ENCODE results near the gene NIP7. TPM values are rescaled to one million over a fixed set of nuclear protein-coding genes. Genes with fewer than 3 reads are reported as not detected.

Gene NIP7
- total RNA-seq, 1 experiment from 2014 or later: 35.3 TPM

GRCh38 chr16:69307856-69308255 lies 31.7 kb upstream of the NIP7 start:
- ChIA-PET POLR2A (no interaction called here), CTCF (no interaction called here)
- H3K4me1 ChIP-seq (ENCODE audit: control insufficient read depth, insufficient read depth, low read length): no peaks in the 10 kb centered on the region
- no TSS peak for BruUV-seq (replicated peaks)
- H3K27me3 ChIP-seq (ENCODE audit: control insufficient read depth, insufficient read depth, low read length): no peaks in the 10 kb centered on the region
- intact Hi-C loops (cut with micrococcal nuclease; ENCODE audit: unreplicated experiment): no loop called here
- H3K36me3 ChIP-seq (ENCODE audit: control insufficient read depth, insufficient read depth, low read length): peaks cover 4% of the 10 kb centered on the region
- in situ Hi-C loops (cut with HindIII; ENCODE audit: low pct_unique_long_range_greater_than_20kb, low sequenced_read_pairs): no loop called here
- H3K4me3 ChIP-seq (ENCODE audit: low read depth in 2 of 2, low read length in 2 of 2): no peak overlapping the region
- TF ChIP-seq SIN3A (IDR thresholded peaks at IDR 0.05; ENCODE audit: borderline replicate concordance, insufficient read depth, low read depth, low read length) (no peak), CTCF (IDR thresholded peaks at IDR 0.05) (no peak), POLR2AphosphoS5 (IDR thresholded peaks at IDR 0.05; ENCODE audit: low read depth, low read length) (no peak), REST (IDR thresholded peaks at IDR 0.05; ENCODE audit: insufficient read depth in 1 of 2, low read depth in 2 of 2, low read length in 1 of 2) (no peak), TCF7L2 (IDR thresholded peaks at IDR 0.05; ENCODE audit: low read depth, low read length) (no peak)
- no peak overlapping the region for H3K27ac ChIP-seq (ENCODE audit: low read length)
- no peak for DNase-seq (ENCODE audit: low read depth, low spot score)
- no peak for ATAC-seq
- no peaks in the 10 kb centered on the region for H3K9me3 ChIP-seq (ENCODE audit: control insufficient read depth, insufficient read depth, low read depth, low read length)

GRCh38 chr16:69309316-69309715 lies 30.3 kb upstream of the NIP7 start:
- CTCF ChIA-PET: no interaction called here
- BruUV-seq (replicated peaks): no TSS peak
- no peak for TF ChIP-seq TCF7L2 (IDR thresholded peaks at IDR 0.05; ENCODE audit: low read depth, low read length)
- no peak for TF ChIP-seq CTCF (IDR thresholded peaks at IDR 0.05)
- TF ChIP-seq REST (IDR thresholded peaks at IDR 0.05; ENCODE audit: insufficient read depth in 1 of 2, low read depth in 2 of 2, low read length in 1 of 2): no peak
- TF ChIP-seq POLR2AphosphoS5 (IDR thresholded peaks at IDR 0.05; ENCODE audit: low read depth, low read length): no peak
- TF ChIP-seq SIN3A (IDR thresholded peaks at IDR 0.05; ENCODE audit: borderline replicate concordance, insufficient read depth, low read depth, low read length): no peak
- ATAC-seq (no peak), DNase-seq (ENCODE audit: low read depth, low spot score) (no peak)
- Histone ChIP-seq H3K4me3 (ENCODE audit: low read depth in 2 of 2, low read length in 2 of 2) (no peak overlapping the region), H3K9me3 (ENCODE audit: control insufficient read depth, insufficient read depth, low read depth, low read length) (no peaks in the 10 kb centered on the region), H3K4me1 (ENCODE audit: control insufficient read depth, insufficient read depth, low read length) (no peaks in the 10 kb centered on the region), H3K27me3 (ENCODE audit: control insufficient read depth, insufficient read depth, low read length) (no peaks in the 10 kb centered on the region), H3K36me3 (ENCODE audit: control insufficient read depth, insufficient read depth, low read length) (peaks cover 4% of the 10 kb centered on the region; the same call in 1 of the 2 replicates), H3K27ac (ENCODE audit: low read length) (no peak overlapping the region)
- POLR2A ChIA-PET: no interaction called here
- in situ Hi-C loops (cut with HindIII; ENCODE audit: low pct_unique_long_range_greater_than_20kb, low sequenced_read_pairs): no loop called here
- intact Hi-C loops (cut with micrococcal nuclease; ENCODE audit: unreplicated experiment): no loop called here

Measured in Panc1 (cell line).